Measurements from ENCODE around the gene CDK17. TPM values are rescaled to one million over a fixed set of nuclear protein-coding genes. Genes with fewer than 3 reads are reported as not detected.
"Not testable (repeated sequence)": the region's sequence is repeated elsewhere in the genome, so short reads cannot be mapped to it uniquely, and the experiment has no call there.

CDK17 gene
- polyA plus RNA-seq, 1 of the 3 experiments (the other 2 are of a cell fraction), result 11.7 TPM

GRCh38 chr12:96408993-96409392 is 8.8 kb upstream of the CDK17 start:
- CTCF ChIA-PET, result interaction anchor here (2.6 kb wide), 1 partner anchor 7 kb away, joined by 7 read pairs; no protein-coding TSS in a partner anchor

GRCh38 chr12:96407429-96408097 is 7.3 kb upstream of the CDK17 start:
- CTCF ChIA-PET; H3K4me2 ChIP-seq; H3K27ac ChIP-seq (ENCODE audit: low read depth in 2 of 2, low read length in 1 of 2); H3K27me3 ChIP-seq (ENCODE audit: insufficient read depth); H3K9me2 ChIP-seq; H3K36me3 ChIP-seq (replicated peaks in 1 of 2; ENCODE audit: control insufficient read depth in 1 of 2, insufficient read depth in 2 of 2, low read length in 1 of 2); H3K79me2 ChIP-seq (ENCODE audit: insufficient read depth); H3K9ac ChIP-seq; H3K4me3 ChIP-seq (ENCODE audit: low read depth in 2 of 2, low read length in 1 of 2); H4K20me1 ChIP-seq (ENCODE audit: insufficient read depth); H3K9me3 ChIP-seq; H3K4me1 ChIP-seq (ENCODE audit: control insufficient read depth in 1 of 2, insufficient read depth in 2 of 2, low read depth in 1 of 2, low read length in 1 of 2); POLR2A ChIA-PET; DNase-seq; H2AFZ ChIP-seq (ENCODE audit: low read depth): not testable (repeated sequence)
- 97% methylated on average over 7 of the region's 7 CpGs for WGBS (ENCODE audit: low lambda C conversion rate)
- peaks cover 15% of the 10 kb centered on the region for H3F3A ChIP-seq (replicated peaks; ENCODE audit: insufficient read depth)

More at GRCh38 chr12:96408993-96409392, 8.8 kb upstream of the CDK17 start:
- WGBS (ENCODE audit: low lambda C conversion rate), result 96% methylated on average over 3 of the region's 3 CpGs
- Histone ChIP-seq H3K79me2 (ENCODE audit: insufficient read depth) (no peaks in the 10 kb centered on the region), H3K4me2 (no peak overlapping the region), H3K36me3 (replicated peaks in 1 of 2; ENCODE audit: control insufficient read depth in 1 of 2, insufficient read depth in 2 of 2, low read length in 1 of 2) (no peaks in the 10 kb centered on the region), H3K27me3 (ENCODE audit: insufficient read depth) (no peaks in the 10 kb centered on the region), H3K4me1 (ENCODE audit: control insufficient read depth in 1 of 2, insufficient read depth in 2 of 2, low read depth in 1 of 2, low read length in 1 of 2) (no peaks in the 10 kb centered on the region), H3K9ac (no peak overlapping the region), H3K4me3 (ENCODE audit: low read depth in 2 of 2, low read length in 1 of 2) (no peak overlapping the region), H2AFZ (ENCODE audit: low read depth) (no peak overlapping the region), H3K9me3 (no peaks in the 10 kb centered on the region), H3K27ac (ENCODE audit: low read depth in 2 of 2, low read length in 1 of 2) (no peak overlapping the region), H3K9me2 (no peaks in the 10 kb centered on the region), H4K20me1 (ENCODE audit: insufficient read depth) (no peaks in the 10 kb centered on the region), H3F3A (replicated peaks; ENCODE audit: insufficient read depth) (peaks cover 10% of the 10 kb centered on the region)
- DNase-seq, result no peak
- POLR2A ChIA-PET, result no interaction called here
- TF ChIP-seq FOXJ3 (CRISPR knock-in tag; IDR thresholded peaks at IDR 0.05), result no peak
- TF ChIP-seq RCOR1 (IDR thresholded peaks at IDR 0.05; ENCODE audit: low read length), result no peak
- no peak for TF ChIP-seq TEAD4 (IDR thresholded peaks at IDR 0.05; ENCODE audit: borderline replicate concordance, insufficient read depth)
- TF ChIP-seq MEF2A (IDR thresholded peaks at IDR 0.05; ENCODE audit: borderline replicate concordance, low read depth), result no peak

GRCh38 chr12:96404696-96405095 is 4.5 kb upstream of the CDK17 start:
- H3F3A ChIP-seq (replicated peaks; ENCODE audit: insufficient read depth), result peaks cover 24% of the 10 kb centered on the region
- H3K4me1 ChIP-seq (ENCODE audit: control insufficient read depth in 1 of 2, insufficient read depth in 2 of 2, low read depth in 1 of 2, low read length in 1 of 2), result peaks cover 0 to 2% of the 10 kb centered on the region in 2 experiments; a peak in 2 of 4 replicates
- no peak overlapping the region; a peak in 1 of 4 replicates for H3K27ac ChIP-seq (ENCODE audit: low read depth in 2 of 2, low read length in 1 of 2)
- no peaks in the 10 kb centered on the region for H3K79me2 ChIP-seq (ENCODE audit: insufficient read depth)
- no peaks in the 10 kb centered on the region for H3K27me3 ChIP-seq (ENCODE audit: insufficient read depth)
- H3K36me3 ChIP-seq (replicated peaks in 1 of 2; ENCODE audit: control insufficient read depth in 1 of 2, insufficient read depth in 2 of 2, low read length in 1 of 2), result no peaks in the 10 kb centered on the region
- ChIA-PET POLR2A (no interaction called here), CTCF (interaction anchor here (0.7 to 2.1 kb wide), 3 partner anchors 85 to 190 kb away, joined by 3 to 14 read pairs (median 7); partner anchors contain the start of gene CFAP54)
- no peaks in the 10 kb centered on the region for H4K20me1 ChIP-seq (ENCODE audit: insufficient read depth)
- H3K9me3 ChIP-seq, result no peaks in the 10 kb centered on the region
- no peak overlapping the region for H3K9ac ChIP-seq
- no peak for DNase-seq
- no peak overlapping the region for H3K4me3 ChIP-seq (ENCODE audit: low read depth in 2 of 2, low read length in 1 of 2)
- H3K4me2 ChIP-seq, result no peak overlapping the region
- H3K9me2 ChIP-seq, result no peaks in the 10 kb centered on the region
- WGBS (ENCODE audit: low lambda C conversion rate), result 15% methylated on average over 3 of the region's 3 CpGs
- H2AFZ ChIP-seq (ENCODE audit: low read depth), result no peak overlapping the region; the same call in 1 of the 2 replicates
- TF ChIP-seq RXRA (IDR thresholded peaks at IDR 0.05; ENCODE audit: borderline replicate concordance, low read depth) (no peak), EZH2phosphoT487 (IDR thresholded peaks at IDR 0.05; ENCODE audit: borderline replicate concordance, low read depth) (no peak), NRF1 (IDR thresholded peaks at IDR 0.05; ENCODE audit: low read depth, low read length) (no peak), YY1 (IDR thresholded peaks at IDR 0.05; ENCODE audit: low read depth) (no peak), SMC3 (IDR thresholded peaks at IDR 0.05; ENCODE audit: low read depth, low read length) (no peak), CHD2 (IDR thresholded peaks at IDR 0.05; ENCODE audit: low read length, partially characterized antibody) (no peak), RAD21 (IDR thresholded peaks at IDR 0.05; ENCODE audit: low read length) (no peak), ZBTB33 (IDR thresholded peaks at IDR 0.05; ENCODE audit: borderline replicate concordance, low read depth) (no peak), NFIC (IDR thresholded peaks at IDR 0.05; ENCODE audit: borderline replicate concordance) (no peak), TCF12 (IDR thresholded peaks at IDR 0.05) (no peak)
- TF ChIP-seq, protein P1, sequence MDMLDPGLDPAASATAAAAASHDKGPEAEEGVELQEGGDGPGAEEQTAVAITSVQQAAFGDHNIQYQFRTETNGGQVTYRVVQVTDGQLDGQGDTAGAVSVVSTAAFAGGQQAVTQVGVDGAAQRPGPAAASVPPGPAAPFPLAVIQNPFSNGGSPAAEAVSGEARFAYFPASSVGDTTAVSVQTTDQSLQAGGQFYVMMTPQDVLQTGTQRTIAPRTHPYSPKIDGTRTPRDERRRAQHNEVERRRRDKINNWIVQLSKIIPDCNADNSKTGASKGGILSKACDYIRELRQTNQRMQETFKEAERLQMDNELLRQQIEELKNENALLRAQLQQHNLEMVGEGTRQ (IDR thresholded peaks at IDR 0.05; ENCODE audit: borderline replicate concordance, low read depth, low read length), result no peak
- TF ChIP-seq, protein P2, sequence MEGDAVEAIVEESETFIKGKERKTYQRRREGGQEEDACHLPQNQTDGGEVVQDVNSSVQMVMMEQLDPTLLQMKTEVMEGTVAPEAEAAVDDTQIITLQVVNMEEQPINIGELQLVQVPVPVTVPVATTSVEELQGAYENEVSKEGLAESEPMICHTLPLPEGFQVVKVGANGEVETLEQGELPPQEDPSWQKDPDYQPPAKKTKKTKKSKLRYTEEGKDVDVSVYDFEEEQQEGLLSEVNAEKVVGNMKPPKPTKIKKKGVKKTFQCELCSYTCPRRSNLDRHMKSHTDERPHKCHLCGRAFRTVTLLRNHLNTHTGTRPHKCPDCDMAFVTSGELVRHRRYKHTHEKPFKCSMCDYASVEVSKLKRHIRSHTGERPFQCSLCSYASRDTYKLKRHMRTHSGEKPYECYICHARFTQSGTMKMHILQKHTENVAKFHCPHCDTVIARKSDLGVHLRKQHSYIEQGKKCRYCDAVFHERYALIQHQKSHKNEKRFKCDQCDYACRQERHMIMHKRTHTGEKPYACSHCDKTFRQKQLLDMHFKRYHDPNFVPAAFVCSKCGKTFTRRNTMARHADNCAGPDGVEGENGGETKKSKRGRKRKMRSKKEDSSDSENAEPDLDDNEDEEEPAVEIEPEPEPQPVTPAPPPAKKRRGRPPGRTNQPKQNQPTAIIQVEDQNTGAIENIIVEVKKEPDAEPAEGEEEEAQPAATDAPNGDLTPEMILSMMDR (IDR thresholded peaks at IDR 0.05), result no peak
- TF ChIP-seq, protein P3, sequence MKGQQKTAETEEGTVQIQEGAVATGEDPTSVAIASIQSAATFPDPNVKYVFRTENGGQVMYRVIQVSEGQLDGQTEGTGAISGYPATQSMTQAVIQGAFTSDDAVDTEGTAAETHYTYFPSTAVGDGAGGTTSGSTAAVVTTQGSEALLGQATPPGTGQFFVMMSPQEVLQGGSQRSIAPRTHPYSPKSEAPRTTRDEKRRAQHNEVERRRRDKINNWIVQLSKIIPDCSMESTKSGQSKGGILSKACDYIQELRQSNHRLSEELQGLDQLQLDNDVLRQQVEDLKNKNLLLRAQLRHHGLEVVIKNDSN (IDR thresholded peaks at IDR 0.05; ENCODE audit: borderline replicate concordance, low read depth), result no peak
